Peyer's patch (tissue), 4 donors: ENCODE measurements around the gene ATP11A.

Experiments used
- CTCF ChIP-seq, 6 experiments: fragments of 450-650 bp in 4 of 6; fragments of 200-600 bp in 2 of 6; sonication (generic) in 1 of 6; IDR thresholded peaks; one replicate each; pipeline ENCODE4 v1.5.1; 2017 to 2019; ENCODE audit warnings: antibody characterized with exemption in 6 of 6, mild to moderate bottlenecking in 3 of 6, moderate library complexity in 1 of 6
- POLR2A ChIP-seq, 2 donors: fragments of 450-650 bp; IDR thresholded peaks; one replicate each; pipeline ENCODE4 v1.5.1; 2017; ENCODE audit warnings: antibody characterized with exemption in 2 of 2, mild to moderate bottlenecking in 2 of 2, moderate library complexity in 2 of 2

GRCh38 chr13:112645327-112645914 lies 44.4 kb upstream of the ATP11A start:
- TF ChIP-seq POLR2A (IDR thresholded peaks at IDR 0.05) (no peak), CTCF (IDR thresholded peaks at IDR 0.05) (no peak)
